Measurements from ENCODE around the gene PPFIA3. TPM values are rescaled to one million over a fixed set of nuclear protein-coding genes. Genes with fewer than 3 reads are reported as not detected.

Gene PPFIA3
- total and polyA plus RNA-seq, 2 of the 8 experiments (the other 6 are each of a cell fraction or from before 2014, with no cell fraction given) = 15.9 to 25.3 TPM

DNA sequence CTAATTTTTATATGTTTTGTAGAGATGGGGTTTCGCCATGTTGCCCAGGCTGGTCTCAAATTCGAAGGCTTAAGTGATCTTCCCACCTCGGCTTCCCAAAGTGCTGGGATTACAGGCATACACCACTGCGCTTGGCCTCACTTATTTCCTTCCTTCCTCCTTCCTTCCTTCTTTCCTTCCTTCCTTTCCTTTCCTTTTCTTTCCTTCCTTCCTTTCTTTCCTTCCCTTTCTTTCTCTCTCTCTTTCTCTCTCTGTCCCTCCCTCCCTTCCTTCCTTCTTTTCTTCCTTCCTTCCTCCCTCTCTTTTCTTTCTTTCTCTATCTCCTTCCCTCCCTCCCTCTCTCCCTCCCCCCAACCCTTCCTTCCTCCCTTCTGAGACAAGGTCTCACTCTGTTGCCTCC lies 75.1 kb downstream of the PPFIA3 start:
- H2BK15ac ChIP-seq (ENCODE audit: low read length) = no peak overlapping the region
- H2AK5ac ChIP-seq (ENCODE audit: low read depth, low read length) = no peak overlapping the region
- H2AFZ ChIP-seq (ENCODE audit: low read length) = no peak overlapping the region
- ChIA-PET POLR2A (ENCODE audit: partially characterized antibody) (interaction anchor here (0.6 to 1.0 kb wide), 3 partner anchors 21 to 139 kb away, joined by 3 read pairs; no protein-coding TSS in a partner anchor), CTCF (ENCODE audit: partially characterized antibody) (interaction anchor here (0.7 to 3.5 kb wide), 7 partner anchors 9 to 97 kb away, joined by 3 to 11 read pairs (median 3); no protein-coding TSS in a partner anchor)
- H4K20me1 ChIP-seq (replicated peaks in 1 of 2; ENCODE audit: control insufficient read depth in 1 of 2, insufficient read depth in 2 of 2, low read length in 2 of 2) = no peaks in the 10 kb centered on the region
- H3K18ac ChIP-seq (ENCODE audit: extremely low read depth, low read length) = no peak overlapping the region
- 65% methylated on average over 4 of the region's 4 CpGs; no CpG with 5 or more reads in 1 of the 2 experiments for WGBS, 2 experiments (ENCODE audit: extremely low coverage in 1 of 2, insufficient coverage in 1 of 2, insufficient read length in 1 of 2, insufficient replicate concordance in 2 of 2, low coverage in 1 of 2, low lambda C conversion rate in 2 of 2, missing lambda C conversion rate in 1 of 2)
- no peak overlapping the region for H4K8ac ChIP-seq (ENCODE audit: extremely low read depth, insufficient read depth, low read length)
- H2BK5ac ChIP-seq (ENCODE audit: low read depth, low read length) = no peak overlapping the region
- no peaks in the 10 kb centered on the region for H3K79me1 ChIP-seq (ENCODE audit: low read depth, low read length)
- no peaks in the 10 kb centered on the region for H3K27me3 ChIP-seq (replicated peaks in 1 of 4; ENCODE audit: control insufficient read depth in 3 of 4, extremely low read depth in 1 of 4, insufficient read depth in 3 of 4, low read length in 3 of 4)
- no peak overlapping the region for H4K5ac ChIP-seq (ENCODE audit: insufficient read length, low read depth, low read length)
- H2BK20ac ChIP-seq (ENCODE audit: low read length) = no peak overlapping the region
- no peak overlapping the region for H4K91ac ChIP-seq (replicated peaks; ENCODE audit: insufficient read length, low read length)
- H3K56ac ChIP-seq (replicated peaks; ENCODE audit: insufficient read length, low read depth, low read length) = no peak overlapping the region
- H3K9me3 ChIP-seq (ENCODE audit: insufficient read depth in 2 of 2, low read depth in 1 of 2, low read length in 1 of 2) = no peaks in the 10 kb centered on the region
- H3K23ac ChIP-seq (ENCODE audit: insufficient read length) = no peak overlapping the region
- H3K4me2 ChIP-seq (ENCODE audit: insufficient read depth in 1 of 2, low read depth in 2 of 2, low read length in 2 of 2) = no peak overlapping the region
- no peaks in the 10 kb centered on the region for H3K23me2 ChIP-seq (ENCODE audit: low read depth, low read length)
- H3K27ac ChIP-seq (ENCODE audit: low read depth, low read length) = no peak overlapping the region
- no peaks in the 10 kb centered on the region for H3K4me1 ChIP-seq (replicated peaks in 1 of 4; ENCODE audit: control insufficient read depth in 3 of 4, insufficient read depth in 4 of 4, low read length in 3 of 4)
- no peak overlapping the region for H2BK120ac ChIP-seq (replicated peaks; ENCODE audit: low read depth, low read length)
- H3K4me3 ChIP-seq (ENCODE audit: extremely low read depth in 1 of 4, insufficient read depth in 2 of 4, low read depth in 3 of 4, low read length in 4 of 4) = no peak overlapping the region
- H3K79me2 ChIP-seq (ENCODE audit: control insufficient read depth in 1 of 2, insufficient read depth in 2 of 2, low read length in 2 of 2) = no peaks in the 10 kb centered on the region
- DNase-seq (ENCODE audit: low read depth in 1 of 2, low spot score in 2 of 2) (no peak), FAIRE-seq (no peak)
- H3K14ac ChIP-seq (ENCODE audit: insufficient read length) = no peak overlapping the region
- H3K9ac ChIP-seq (replicated peaks in 1 of 4; ENCODE audit: extremely low read depth in 1 of 4, low read depth in 3 of 4, low read length in 3 of 4) = no peak overlapping the region
- H3K36me3 ChIP-seq (ENCODE audit: control insufficient read depth in 2 of 4, insufficient read depth in 4 of 4, low read length in 3 of 4) = no peaks in the 10 kb centered on the region; a peak in 1 of 8 replicates
- H2BK12ac ChIP-seq (ENCODE audit: low read depth, low read length) = no peak overlapping the region
- H3K4ac ChIP-seq (replicated peaks; ENCODE audit: insufficient read length, low read depth, low read length) = no peak overlapping the region
- TF ChIP-seq BACH1 (IDR thresholded peaks at IDR 0.05; ENCODE audit: low read length) (no peak), SP1 (IDR thresholded peaks at IDR 0.05; ENCODE audit: low read depth, low read length) (no peak)
- TF ChIP-seq, protein P1, sequence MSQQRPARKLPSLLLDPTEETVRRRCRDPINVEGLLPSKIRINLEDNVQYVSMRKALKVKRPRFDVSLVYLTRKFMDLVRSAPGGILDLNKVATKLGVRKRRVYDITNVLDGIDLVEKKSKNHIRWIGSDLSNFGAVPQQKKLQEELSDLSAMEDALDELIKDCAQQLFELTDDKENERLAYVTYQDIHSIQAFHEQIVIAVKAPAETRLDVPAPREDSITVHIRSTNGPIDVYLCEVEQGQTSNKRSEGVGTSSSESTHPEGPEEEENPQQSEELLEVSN (IDR thresholded peaks at IDR 0.05) = no peak

Data from H1 (cell line).